Activated CD4-positive, alpha-beta memory T cell treated with anti-CD3 and anti-CD28 coated beads for 36 hours (primary cell): ENCODE measurements around the gene PTTG1IP. TPM values are rescaled to one million over a fixed set of nuclear protein-coding genes. Genes with fewer than 3 reads are reported as not detected.

Source experiments
- CTCF ChIA-PET: fragments of 350-600 bp; sonication (Branson Sonifier 250); formaldehyde crosslinking; loops from one replicate; lab custom pipeline; 2021; ENCODE audit warnings: antibody characterized with exemption, inconsistent platforms; lab: Charles Lee
- POLR2A ChIA-PET: fragments of 350-600 bp; sonication (Branson Sonifier 250); formaldehyde crosslinking; loops from one replicate; lab custom pipeline; 2021; ENCODE audit warnings: antibody characterized with exemption; lab: Charles Lee
- DNase-seq: peaks from one replicate; pipeline ENCODE4 v3.0.0-alpha.2; 2020
- H3K27ac Mint-ChIP-seq: one replicate; pipeline ENCODE4 v1.8.0; 2021; ENCODE audit warnings: mixed read lengths
- H3K27me3 Mint-ChIP-seq: one replicate; pipeline ENCODE4 v1.8.0; 2021; ENCODE audit warnings: mixed read lengths
- H3K36me3 Mint-ChIP-seq: one replicate; pipeline ENCODE4 v1.8.0; 2021; ENCODE audit warnings: mixed read lengths
- H3K4me1 Mint-ChIP-seq: one replicate; pipeline ENCODE4 v1.8.0; 2021; ENCODE audit warnings: low read depth, mixed read lengths
- H3K4me3 Mint-ChIP-seq: one replicate; pipeline ENCODE4 v1.8.0; 2021; ENCODE audit warnings: mild to moderate bottlenecking, mixed read lengths
- H3K9me3 Mint-ChIP-seq: one replicate; pipeline ENCODE4 v1.8.0; 2021; ENCODE audit warnings: mixed read lengths
- intact Hi-C: fragments of 100-400 bp; cut with micrococcal nuclease; formaldehyde crosslinking; loops from one replicate; pipeline ENCODE4 v1.15.1; 2023
- total RNA-seq, 2 experiments: library from RNA; stranded (reverse); gene quantifications; one replicate each; pipeline ENCODE4 v1.2.3, GENCODE V29; 2021

PTTG1IP gene
- total RNA-seq, 2 experiments from 2014 or later: 43.0 to 44.4 TPM

- no peaks in the 10 kb centered on the region for H3K9me3 Mint-ChIP-seq
- H3K27me3 Mint-ChIP-seq: no peaks in the 10 kb centered on the region
- H3K4me1 Mint-ChIP-seq: peaks cover 8% of the 10 kb centered on the region
- CTCF ChIA-PET: no interaction called here
- POLR2A ChIA-PET: no interaction called here
- intact Hi-C loops: no loop called here
- DNase-seq: no peak
- H3K4me3 Mint-ChIP-seq: no peak overlapping the region
- H3K27ac Mint-ChIP-seq: no peak overlapping the region
- H3K36me3 Mint-ChIP-seq: peaks cover 22% of the 10 kb centered on the region
These were observed 62.7 kb downstream of the PTTG1IP start for GRCh38 chr21:44810779-44811178.

GRCh38 chr21:44805859-44806258, 67.6 kb downstream of the PTTG1IP start:
- POLR2A ChIA-PET: no interaction called here

GRCh38 chr21:44805226-44805625, 68.3 kb downstream of the PTTG1IP start:
- H3K9me3 Mint-ChIP-seq: no peaks in the 10 kb centered on the region
- CTCF ChIA-PET: interaction anchor here (1.1 to 2.6 kb wide), 3 partner anchors 12 to 70 kb away, joined by 3 to 7 read pairs (median 7); no protein-coding TSS in a partner anchor
- no peak overlapping the region for H3K4me3 Mint-ChIP-seq

More at GRCh38 chr21:44805859-44806258, 67.6 kb downstream of the PTTG1IP start:
- intact Hi-C loops: no loop called here
- DNase-seq: no peak
- H3K36me3 Mint-ChIP-seq: peaks cover 38% of the 10 kb centered on the region
- CTCF ChIA-PET: interaction anchor here (1.7 kb wide), 1 partner anchor 13 kb away, joined by 7 read pairs; no protein-coding TSS in a partner anchor
- no peaks in the 10 kb centered on the region for H3K27me3 Mint-ChIP-seq
- H3K27ac Mint-ChIP-seq: no peak overlapping the region
- H3K4me1 Mint-ChIP-seq: peaks cover 29% of the 10 kb centered on the region
- H3K4me3 Mint-ChIP-seq: no peak overlapping the region
- no peaks in the 10 kb centered on the region for H3K9me3 Mint-ChIP-seq

GRCh38 chr21:44804762-44805161, 68.7 kb downstream of the PTTG1IP start:
- Mint-ChIP-seq H3K36me3 (peaks cover 43% of the 10 kb centered on the region), H3K4me3 (no peak overlapping the region), H3K4me1 (peaks cover 37% of the 10 kb centered on the region), H3K27ac (no peak overlapping the region), H3K9me3 (no peaks in the 10 kb centered on the region), H3K27me3 (no peaks in the 10 kb centered on the region)
- POLR2A ChIA-PET: no interaction called here
- DNase-seq: no peak
- intact Hi-C loops: no loop called here
- CTCF ChIA-PET: interaction anchor here (1.1 to 2.6 kb wide), 3 partner anchors 11 to 71 kb away, joined by 3 to 7 read pairs (median 7); no protein-coding TSS in a partner anchor

More at GRCh38 chr21:44805226-44805625, 68.3 kb downstream of the PTTG1IP start:
- POLR2A ChIA-PET: no interaction called here
- intact Hi-C loops: no loop called here
- Mint-ChIP-seq H3K27ac (no peak overlapping the region), H3K27me3 (no peaks in the 10 kb centered on the region), H3K36me3 (peaks cover 40% of the 10 kb centered on the region), H3K4me1 (peaks cover 34% of the 10 kb centered on the region)
- no peak for DNase-seq

GRCh38 chr21:44803651-44804050, 69.8 kb downstream of the PTTG1IP start:
- POLR2A ChIA-PET: interaction anchor here (1.0 kb wide), 1 partner anchor 11 kb away, joined by 5 read pairs; no protein-coding TSS in a partner anchor
- Mint-ChIP-seq H3K36me3 (peaks cover 42% of the 10 kb centered on the region), H3K4me1 (peaks cover 44% of the 10 kb centered on the region), H3K27me3 (no peaks in the 10 kb centered on the region), H3K27ac (no peak overlapping the region), H3K4me3 (no peak overlapping the region), H3K9me3 (no peaks in the 10 kb centered on the region)
- CTCF ChIA-PET: interaction anchor here (1.0 to 2.6 kb wide), 2 partner anchors 12 to 72 kb away, joined by 4 to 7 read pairs; no protein-coding TSS in a partner anchor
- intact Hi-C loops: no loop called here
- DNase-seq: no peak

GRCh38 chr21:44802396-44803153, 70.9 kb downstream of the PTTG1IP start:
- H3K27me3 Mint-ChIP-seq: no peaks in the 10 kb centered on the region
- peak overlapping the region; percentile 83 for H3K4me3 Mint-ChIP-seq
- intact Hi-C loops: no loop called here
- H3K4me1 Mint-ChIP-seq: peaks cover 50% of the 10 kb centered on the region
- POLR2A ChIA-PET: interaction anchor here (0.6 to 2.4 kb wide), 9 partner anchors 9 to 275 kb away, joined by 3 to 8 read pairs (median 5); partner anchors contain the start of gene SUMO3
- H3K36me3 Mint-ChIP-seq: peaks cover 49% of the 10 kb centered on the region
- CTCF ChIA-PET: interaction anchor here (1.0 to 4.5 kb wide), 19 partner anchors 9 to 335 kb away, joined by 3 to 100 read pairs (median 7); partner anchors contain the start of genes PTTG1IP and SUMO3
- no peak for DNase-seq
- H3K9me3 Mint-ChIP-seq: no peaks in the 10 kb centered on the region
- peak overlapping the region; percentile 62 for H3K27ac Mint-ChIP-seq

GRCh38 chr21:44801468-44802395, 71.8 kb downstream of the PTTG1IP start, which contains the start of gene UBE2G2:
UBE2G2 (minus strand) TSS chr21:44801820; CDS start chr21:44801748, 72 bp downstream.
- peak within 1 kb of the TSS; percentile 89 for H3K27ac Mint-ChIP-seq
- no peaks in the 10 kb centered on the region for H3K9me3 Mint-ChIP-seq
- intact Hi-C loops: loop anchor here (1.0 to 2.0 kb wide), 3 partner anchors 16 to 131 kb away; no protein-coding TSS in a partner anchor
- ChIA-PET CTCF (interaction anchor here (0.7 to 4.5 kb wide), 27 partner anchors 8 to 471 kb away, joined by 3 to 100 read pairs (median 6); partner anchors contain the start of genes PTTG1IP and SUMO3), POLR2A (interaction anchor here (0.6 to 2.4 kb wide), 11 partner anchors 9 to 276 kb away, joined by 3 to 8 read pairs (median 5); partner anchors contain the start of gene SUMO3)
- peak; percentile 91 for DNase-seq
- peaks cover 54% of the 10 kb centered on the region for H3K4me1 Mint-ChIP-seq
- H3K36me3 Mint-ChIP-seq: peaks cover 47% of the 10 kb centered on the region
- no peaks in the 10 kb centered on the region for H3K27me3 Mint-ChIP-seq
- peak within 1 kb of the TSS; percentile 99 for H3K4me3 Mint-ChIP-seq

- ChIA-PET POLR2A (interaction anchor here (1.0 to 2.4 kb wide), 8 partner anchors 15 to 141 kb away, joined by 3 to 8 read pairs (median 4); partner anchors contain the start of gene SUMO3), CTCF (interaction anchor here (0.8 to 4.5 kb wide), 30 partner anchors 8 to 470 kb away, joined by 3 to 100 read pairs (median 6); partner anchors contain the start of genes PTTG1IP and SUMO3)
- Mint-ChIP-seq H3K36me3 (peaks cover 45% of the 10 kb centered on the region), H3K27me3 (no peaks in the 10 kb centered on the region), H3K9me3 (no peaks in the 10 kb centered on the region), H3K4me3 (peak overlapping the region; percentile 99), H3K27ac (peak overlapping the region; percentile 89), H3K4me1 (peaks cover 59% of the 10 kb centered on the region)
- intact Hi-C loops: loop anchor here (1.0 to 2.0 kb wide), 4 partner anchors 16 to 132 kb away; no protein-coding TSS in a partner anchor
- DNase-seq: no peak
These were observed 72.5 kb downstream of the PTTG1IP start for GRCh38 chr21:44800971-44801467.

GRCh38 chr21:44800103-44800502, 73.4 kb downstream of the PTTG1IP start:
- ChIA-PET CTCF (interaction anchor here (0.7 to 4.5 kb wide), 18 partner anchors 8 to 338 kb away, joined by 3 to 100 read pairs (median 8); partner anchors contain the start of gene PTTG1IP), POLR2A (interaction anchor here (2.0 to 2.4 kb wide), 2 partner anchors 16 to 17 kb away, joined by 5 to 6 read pairs; partner anchors contain the start of gene SUMO3)
- Mint-ChIP-seq H3K27ac (peak overlapping the region; percentile 56), H3K27me3 (no peaks in the 10 kb centered on the region), H3K4me3 (peak overlapping the region; percentile 99), H3K4me1 (peaks cover 65% of the 10 kb centered on the region), H3K9me3 (no peaks in the 10 kb centered on the region), H3K36me3 (peaks cover 41% of the 10 kb centered on the region)
- peak; percentile 36 for DNase-seq
- intact Hi-C loops: loop anchor here (1.0 to 2.0 kb wide), 2 partner anchors 75 to 133 kb away; no protein-coding TSS in a partner anchor

GRCh38 chr21:44799646-44800045, 73.8 kb downstream of the PTTG1IP start:
- Mint-ChIP-seq H3K4me3 (peak overlapping the region; percentile 51), H3K27ac (peak overlapping the region; percentile 56)
- POLR2A ChIA-PET: no interaction called here

More at GRCh38 chr21:44799646-44800045, 73.8 kb downstream of the PTTG1IP start:
- intact Hi-C loops: loop anchor here (1.0 to 2.0 kb wide), 2 partner anchors 76 to 133 kb away; no protein-coding TSS in a partner anchor
- no peaks in the 10 kb centered on the region for H3K9me3 Mint-ChIP-seq
- peaks cover 41% of the 10 kb centered on the region for H3K36me3 Mint-ChIP-seq
- CTCF ChIA-PET: interaction anchor here (0.6 to 4.5 kb wide), 17 partner anchors 9 to 338 kb away, joined by 3 to 100 read pairs (median 9); partner anchors contain the start of gene PTTG1IP
- H3K4me1 Mint-ChIP-seq: peaks cover 61% of the 10 kb centered on the region
- DNase-seq: no peak
- no peaks in the 10 kb centered on the region for H3K27me3 Mint-ChIP-seq
